Measurements from ENCODE around the gene PTPRM. TPM values are rescaled to one million over a fixed set of nuclear protein-coding genes. Genes with fewer than 3 reads are reported as not detected.

Gene PTPRM
- total RNA-seq, 1 experiment from 2014 or later = 14.5 TPM

DNA sequence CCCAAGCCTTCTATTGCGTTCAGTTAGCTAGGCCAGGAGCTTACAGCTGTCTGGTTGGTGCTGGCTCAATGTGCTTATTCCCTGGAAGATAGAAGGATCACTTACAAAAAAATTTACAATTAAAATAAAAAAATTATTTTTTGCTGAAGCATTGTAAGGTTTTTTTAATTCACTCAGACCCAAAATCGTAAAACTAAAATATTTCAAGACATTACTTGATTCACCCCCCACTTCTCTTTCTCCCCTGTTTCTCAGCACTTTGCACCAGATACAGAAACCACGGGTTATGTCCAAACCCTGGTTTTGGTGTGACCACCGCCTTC is 911 bp upstream of the PTPRM start (continued):
- TF ChIP-seq SRF (IDR thresholded peaks at IDR 0.05; ENCODE audit: low read depth) = no peak

DNA sequence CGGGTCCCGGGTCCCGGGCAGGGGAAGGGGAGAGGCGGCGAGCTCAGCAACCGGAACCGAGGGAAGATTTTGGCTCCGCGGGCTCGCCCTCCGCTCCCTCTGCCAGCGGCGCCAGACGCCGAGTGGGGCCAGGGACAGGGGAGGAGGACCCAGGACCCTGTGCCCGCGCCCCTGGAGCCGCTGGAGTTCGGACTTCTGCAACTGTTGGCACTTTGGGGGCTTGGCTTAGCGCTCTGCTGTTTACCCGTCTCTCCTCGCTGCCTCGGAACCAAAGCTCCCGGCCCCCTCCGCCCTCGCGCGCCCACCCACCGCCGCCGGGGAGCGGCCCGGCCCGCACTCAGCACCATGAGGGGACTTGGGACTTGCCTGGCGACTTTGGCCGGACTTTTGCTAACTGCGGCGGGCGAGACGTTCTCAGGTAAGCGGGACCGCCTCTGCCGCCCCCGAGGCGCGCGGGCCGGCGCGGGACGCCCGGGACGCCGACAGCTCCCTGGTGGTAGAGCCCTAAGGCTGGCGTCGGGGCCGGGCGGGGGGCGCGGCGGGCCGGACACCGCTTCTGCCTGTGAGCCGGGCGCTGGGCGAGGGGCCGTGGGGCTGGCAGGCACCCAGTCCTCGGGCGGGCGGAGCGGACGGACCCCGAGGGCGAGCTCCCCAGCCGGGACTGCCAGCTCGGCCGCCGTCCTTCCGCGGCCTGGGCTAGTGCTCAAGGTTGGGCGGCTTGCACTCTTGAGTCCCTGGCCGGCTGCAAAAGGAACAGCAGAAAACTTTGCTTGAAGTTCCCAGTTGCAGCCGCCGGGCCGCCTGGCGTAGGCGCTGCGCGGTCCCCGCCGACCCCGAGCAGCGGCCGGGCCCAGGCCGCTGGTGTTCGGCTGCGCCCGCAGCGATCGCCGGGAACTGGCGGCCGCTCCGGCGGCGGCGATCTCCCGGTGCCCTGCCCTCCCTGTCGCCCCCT is 634 bp downstream of the PTPRM start:
- Histone ChIP-seq H3K9ac (ENCODE audit: low read length) (no peak overlapping the region), H3K79me2 (ENCODE audit: insufficient read depth, low read length) (no peaks in the 10 kb centered on the region), H2AFZ (ENCODE audit: low read depth, low read length, poor library complexity, severe bottlenecking) (no peak overlapping the region), H4K20me1 (ENCODE audit: insufficient read depth) (no peaks in the 10 kb centered on the region), H3K4me2 (ENCODE audit: low read length) (no peak overlapping the region), H3K27me3 (ENCODE audit: insufficient read depth, low read length) (no peaks in the 10 kb centered on the region), H3K27ac (ENCODE audit: low read depth, low read length) (no peak overlapping the region), H3K4me3 (replicated peaks in 1 of 2; ENCODE audit: low read depth in 1 of 2, low read length in 2 of 2) (no peak overlapping the region), H3K9me2 (ENCODE audit: insufficient read depth) (no peaks in the 10 kb centered on the region), H3K9me3 (ENCODE audit: control insufficient read depth in 1 of 2, insufficient read depth in 1 of 2, low read depth in 1 of 2, low read length in 2 of 2) (no peaks in the 10 kb centered on the region), H3K36me3 (ENCODE audit: control insufficient read depth in 1 of 2, insufficient read depth in 2 of 2, low read length in 2 of 2) (no peaks in the 10 kb centered on the region), H3K4me1 (ENCODE audit: control insufficient read depth in 1 of 2, insufficient read depth in 2 of 2, low read length in 2 of 2) (no peaks in the 10 kb centered on the region)
- CTCF ChIA-PET = no interaction called here
- POLR2A ChIA-PET = no interaction called here
- ATAC-seq (peak; percentile 9; the same call in 1 of the 2 replicates), DNase-seq (ENCODE audit: low read depth, low spot score) (no peak)
- TF ChIP-seq POLR2AphosphoS5 (IDR thresholded peaks at IDR 0.05; ENCODE audit: low read depth, low read length) (no peak), EZH2phosphoT487 (IDR thresholded peaks at IDR 0.05; ENCODE audit: borderline replicate concordance) (no peak), ZNF274 (IDR thresholded peaks at IDR 0.05; ENCODE audit: low read depth, low read length) (no peak), SP1 (IDR thresholded peaks at IDR 0.05; ENCODE audit: low read depth) (no peak)
- TF ChIP-seq, protein P1, sequence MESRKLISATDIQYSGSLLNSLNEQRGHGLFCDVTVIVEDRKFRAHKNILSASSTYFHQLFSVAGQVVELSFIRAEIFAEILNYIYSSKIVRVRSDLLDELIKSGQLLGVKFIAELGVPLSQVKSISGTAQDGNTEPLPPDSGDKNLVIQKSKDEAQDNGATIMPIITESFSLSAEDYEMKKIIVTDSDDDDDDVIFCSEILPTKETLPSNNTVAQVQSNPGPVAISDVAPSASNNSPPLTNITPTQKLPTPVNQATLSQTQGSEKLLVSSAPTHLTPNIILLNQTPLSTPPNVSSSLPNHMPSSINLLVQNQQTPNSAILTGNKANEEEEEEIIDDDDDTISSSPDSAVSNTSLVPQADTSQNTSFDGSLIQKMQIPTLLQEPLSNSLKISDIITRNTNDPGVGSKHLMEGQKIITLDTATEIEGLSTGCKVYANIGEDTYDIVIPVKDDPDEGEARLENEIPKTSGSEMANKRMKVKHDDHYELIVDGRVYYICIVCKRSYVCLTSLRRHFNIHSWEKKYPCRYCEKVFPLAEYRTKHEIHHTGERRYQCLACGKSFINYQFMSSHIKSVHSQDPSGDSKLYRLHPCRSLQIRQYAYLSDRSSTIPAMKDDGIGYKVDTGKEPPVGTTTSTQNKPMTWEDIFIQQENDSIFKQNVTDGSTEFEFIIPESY (IDR thresholded peaks at IDR 0.05; ENCODE audit: extremely low read depth, insufficient replicate concordance, low read length) = no peak
- TF ChIP-seq, protein P2, sequence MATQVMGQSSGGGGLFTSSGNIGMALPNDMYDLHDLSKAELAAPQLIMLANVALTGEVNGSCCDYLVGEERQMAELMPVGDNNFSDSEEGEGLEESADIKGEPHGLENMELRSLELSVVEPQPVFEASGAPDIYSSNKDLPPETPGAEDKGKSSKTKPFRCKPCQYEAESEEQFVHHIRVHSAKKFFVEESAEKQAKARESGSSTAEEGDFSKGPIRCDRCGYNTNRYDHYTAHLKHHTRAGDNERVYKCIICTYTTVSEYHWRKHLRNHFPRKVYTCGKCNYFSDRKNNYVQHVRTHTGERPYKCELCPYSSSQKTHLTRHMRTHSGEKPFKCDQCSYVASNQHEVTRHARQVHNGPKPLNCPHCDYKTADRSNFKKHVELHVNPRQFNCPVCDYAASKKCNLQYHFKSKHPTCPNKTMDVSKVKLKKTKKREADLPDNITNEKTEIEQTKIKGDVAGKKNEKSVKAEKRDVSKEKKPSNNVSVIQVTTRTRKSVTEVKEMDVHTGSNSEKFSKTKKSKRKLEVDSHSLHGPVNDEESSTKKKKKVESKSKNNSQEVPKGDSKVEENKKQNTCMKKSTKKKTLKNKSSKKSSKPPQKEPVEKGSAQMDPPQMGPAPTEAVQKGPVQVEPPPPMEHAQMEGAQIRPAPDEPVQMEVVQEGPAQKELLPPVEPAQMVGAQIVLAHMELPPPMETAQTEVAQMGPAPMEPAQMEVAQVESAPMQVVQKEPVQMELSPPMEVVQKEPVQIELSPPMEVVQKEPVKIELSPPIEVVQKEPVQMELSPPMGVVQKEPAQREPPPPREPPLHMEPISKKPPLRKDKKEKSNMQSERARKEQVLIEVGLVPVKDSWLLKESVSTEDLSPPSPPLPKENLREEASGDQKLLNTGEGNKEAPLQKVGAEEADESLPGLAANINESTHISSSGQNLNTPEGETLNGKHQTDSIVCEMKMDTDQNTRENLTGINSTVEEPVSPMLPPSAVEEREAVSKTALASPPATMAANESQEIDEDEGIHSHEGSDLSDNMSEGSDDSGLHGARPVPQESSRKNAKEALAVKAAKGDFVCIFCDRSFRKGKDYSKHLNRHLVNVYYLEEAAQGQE (IDR thresholded peaks at IDR 0.05; ENCODE audit: low read depth) = no peak
- intact Hi-C loops (cut with micrococcal nuclease) = no loop called here
- no TSS peak for BruUV-seq (replicated peaks)
- RAD21 ChIA-PET (ENCODE audit: low non-redundant PET in 1 of 2, low total read pairs in 2 of 2, uncharacterized antibody in 2 of 2, unreplicated experiment in 2 of 2) = no interaction called here

Measured in HCT116 (cell line).